K562 treated with DMSO at 1 percent for 12 hours (cell line): ENCODE results near the gene SCYL3. TPM values are rescaled to one million over a fixed set of nuclear protein-coding genes. Genes with fewer than 3 reads are reported as not detected.

Experiments used
- total RNA-seq: library from RNA; unstranded; fragments of 300-600 nt; gene quantifications from 2 replicates; pipeline ENCODE4 v1.2.3, GENCODE V29; 2022; ENCODE audit not compliant: insufficient read depth

Gene SCYL3, protein sequence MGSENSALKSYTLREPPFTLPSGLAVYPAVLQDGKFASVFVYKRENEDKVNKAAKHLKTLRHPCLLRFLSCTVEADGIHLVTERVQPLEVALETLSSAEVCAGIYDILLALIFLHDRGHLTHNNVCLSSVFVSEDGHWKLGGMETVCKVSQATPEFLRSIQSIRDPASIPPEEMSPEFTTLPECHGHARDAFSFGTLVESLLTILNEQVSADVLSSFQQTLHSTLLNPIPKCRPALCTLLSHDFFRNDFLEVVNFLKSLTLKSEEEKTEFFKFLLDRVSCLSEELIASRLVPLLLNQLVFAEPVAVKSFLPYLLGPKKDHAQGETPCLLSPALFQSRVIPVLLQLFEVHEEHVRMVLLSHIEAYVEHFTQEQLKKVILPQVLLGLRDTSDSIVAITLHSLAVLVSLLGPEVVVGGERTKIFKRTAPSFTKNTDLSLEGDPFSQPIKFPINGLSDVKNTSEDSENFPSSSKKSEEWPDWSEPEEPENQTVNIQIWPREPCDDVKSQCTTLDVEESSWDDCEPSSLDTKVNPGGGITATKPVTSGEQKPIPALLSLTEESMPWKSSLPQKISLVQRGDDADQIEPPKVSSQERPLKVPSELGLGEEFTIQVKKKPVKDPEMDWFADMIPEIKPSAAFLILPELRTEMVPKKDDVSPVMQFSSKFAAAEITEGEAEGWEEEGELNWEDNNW
- 2.8 and 5.6 TPM in 2 replicates for total RNA-seq

DNA sequence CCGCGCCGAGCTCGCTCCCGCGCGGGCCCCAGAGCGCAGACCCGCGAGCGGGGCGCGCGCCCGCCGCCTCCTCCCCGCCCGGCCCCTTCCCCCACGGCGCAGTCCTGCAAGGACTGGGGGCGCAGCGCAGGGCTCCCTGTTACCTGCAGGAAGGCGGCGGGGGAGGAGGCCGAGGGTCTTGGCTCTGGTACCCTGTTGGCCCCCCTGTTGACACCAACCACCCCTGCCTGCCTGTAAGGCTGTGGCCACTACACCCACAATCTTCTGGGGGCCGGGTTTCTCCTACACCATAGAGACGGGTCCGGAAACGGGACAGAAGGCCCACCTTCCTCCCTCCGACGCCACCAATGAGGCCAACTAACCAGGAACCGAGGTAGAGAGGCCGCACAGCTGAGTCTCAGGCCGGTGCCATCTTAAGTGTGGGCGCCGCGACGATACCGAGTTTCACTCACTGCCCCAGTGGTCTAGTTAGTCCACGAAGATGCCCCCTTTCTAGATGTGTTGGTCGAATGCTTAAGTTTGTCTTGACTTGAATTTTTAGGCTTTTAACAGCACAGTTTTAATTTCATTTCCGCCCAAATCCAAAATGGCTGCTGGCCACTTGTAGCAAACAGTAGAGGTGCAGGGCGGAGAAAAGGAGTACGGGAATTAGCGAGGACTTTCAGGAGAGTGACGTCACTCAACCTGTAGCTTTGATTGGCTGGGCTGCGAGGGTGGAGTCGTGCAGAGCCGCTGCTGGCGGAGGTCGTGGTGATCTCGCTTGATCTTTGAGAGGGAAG is at the start of gene SCYL3:
Gene SCYL3, minus strand, starts transcription at position 252 of the 779 bp plus-strand sequence. CDS start 5,056 bp downstream, outside the sequence.

Other genes with a start within 250 kb of the SCYL3 start
- not detected in 2 replicates for gene SELL, start 182.3 kb downstream of the SCYL3 start, total RNA-seq
- gene SELE, start 159.8 kb downstream of the SCYL3 start, total RNA-seq: not detected in 2 replicates
- 4.6 and 10.2 TPM in 2 replicates for gene METTL18, start 99.0 kb downstream of the SCYL3 start, total RNA-seq
- gene KIFAP3, start 180.8 kb upstream of the SCYL3 start, total RNA-seq: 10.1 and 21.7 TPM in 2 replicates